Gastroesophageal sphincter (tissue), 4 donors: Measurements from ENCODE around the gene PEAK1. TPM values are rescaled to one million over a fixed set of nuclear protein-coding genes. Genes with fewer than 3 reads are reported as not detected.

Experiments
- ATAC-seq: fragments of 150-250 bp; one replicate; pipeline ENCODE4 v1.9.1; 2016; ENCODE audit warnings: mild to moderate bottlenecking, moderate library complexity
- H3K27ac ChIP-seq, 4 donors: fragments of 200-600 bp; sonication (generic) in 3 of 4; 1 replicate in 3 of 4; 2 replicates in 1 of 4; pipeline ENCODE4 v1.5.1; 2016 to 2019
- H3K27me3 ChIP-seq: fragments of 200-600 bp; sonication (generic); one replicate; pipeline ENCODE4 v1.5.1; 2019
- H3K36me3 ChIP-seq, 2 donors: fragments of 200-600 bp; sonication (generic); one replicate each; pipeline ENCODE4 v1.5.1; 2019; ENCODE audit warnings: control low read depth in 1 of 2
- H3K4me1 ChIP-seq, 3 donors: fragments of 200-600 bp; sonication (generic); 1 replicate in 2 of 3; 2 replicates in 1 of 3; pipeline ENCODE4 v1.5.1; 2016 to 2019; ENCODE audit warnings: control low read depth in 2 of 3
- H3K4me3 ChIP-seq, 2 donors: fragments of 200-600 bp; sonication (generic); one replicate each; pipeline ENCODE4 v1.5.1; 2019; ENCODE audit warnings: mild to moderate bottlenecking in 1 of 2, moderate library complexity in 1 of 2
- H3K9me3 ChIP-seq, 3 donors: fragments of 200-600 bp; sonication (generic); one replicate each; pipeline ENCODE4 v1.5.1; 2017 to 2019; ENCODE audit warnings: control low read depth in 2 of 3
- EP300 ChIP-seq: sonication (generic); formaldehyde crosslinking; IDR thresholded peaks from one replicate; pipeline ENCODE4 v1.6.1; 2017; ENCODE audit warnings: antibody characterized with exemption, mild to moderate bottlenecking
- POLR2A ChIP-seq, 2 donors: fragments of 450-650 bp; IDR thresholded peaks; one replicate each; pipeline ENCODE4 v1.6.1; 2017; ENCODE audit warnings: antibody characterized with exemption in 2 of 2, mild to moderate bottlenecking in 2 of 2, moderate library complexity in 1 of 2
- POLR2AphosphoS5 ChIP-seq: sonication (generic); formaldehyde crosslinking; IDR thresholded peaks from one replicate; pipeline ENCODE4 v1.6.1; 2017; ENCODE audit warnings: antibody characterized with exemption
- WGBS, 2 donors: methylation state at CpG; one replicate each; pipeline ENCODE4 v1.1.5; 2018; ENCODE audit warnings: low coverage in 1 of 2; 5-methylcytosine and 5-hydroxymethylcytosine counted together
- total RNA-seq, 4 donors: library from RNA; depleted of rRNA; stranded (reverse); fragments of >200 nt; gene quantifications; one replicate each; pipeline ENCODE4 v1.1.0, GENCODE V29; 2016
- TF ChIP-seq, protein P1 (sequence below), 4 experiments: fragments of 200-600 bp in 2 of 4; fragments of 450-650 bp in 2 of 4; sonication (generic) in 1 of 4; IDR thresholded peaks; one replicate each; pipeline ENCODE4 v1.5.1; 2017 to 2019; ENCODE audit warnings: antibody characterized with exemption in 4 of 4, mild to moderate bottlenecking in 2 of 4, moderate library complexity in 2 of 4

The PEAK1 gene
- total RNA-seq, 4 donors from 2014 or later, result 59.5 to 170 (median 91.6) TPM

DNA sequence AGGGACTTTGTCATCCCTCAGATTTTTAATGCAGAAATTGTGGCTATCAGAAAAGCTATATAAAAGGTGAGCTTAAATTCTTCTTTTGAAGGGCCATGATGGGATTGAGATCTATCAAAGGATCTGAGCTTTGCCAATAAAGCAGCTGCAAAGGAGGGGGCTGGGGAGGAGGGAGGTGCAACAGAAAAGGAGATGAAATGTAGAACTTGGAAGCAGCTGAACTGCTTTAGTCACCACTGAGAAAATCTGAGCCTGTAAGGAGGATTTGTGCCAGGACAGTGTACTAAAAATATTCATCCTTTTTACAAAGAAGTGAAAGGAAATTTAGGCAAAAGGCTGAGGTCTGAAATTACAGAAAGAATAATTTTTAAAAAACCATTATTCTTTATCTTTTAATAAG is 359.4 kb downstream of the PEAK1 start:
- Histone ChIP-seq H3K4me1 (peaks cover 15 to 79% (median 15%) of the 10 kb centered on the region in 3 donors), H3K4me3 (no peak overlapping the region)
- TF ChIP-seq POLR2A (IDR thresholded peaks at IDR 0.05) (no peak), EP300 (no peak), POLR2AphosphoS5 (no peak)
- TF ChIP-seq, protein P1, sequence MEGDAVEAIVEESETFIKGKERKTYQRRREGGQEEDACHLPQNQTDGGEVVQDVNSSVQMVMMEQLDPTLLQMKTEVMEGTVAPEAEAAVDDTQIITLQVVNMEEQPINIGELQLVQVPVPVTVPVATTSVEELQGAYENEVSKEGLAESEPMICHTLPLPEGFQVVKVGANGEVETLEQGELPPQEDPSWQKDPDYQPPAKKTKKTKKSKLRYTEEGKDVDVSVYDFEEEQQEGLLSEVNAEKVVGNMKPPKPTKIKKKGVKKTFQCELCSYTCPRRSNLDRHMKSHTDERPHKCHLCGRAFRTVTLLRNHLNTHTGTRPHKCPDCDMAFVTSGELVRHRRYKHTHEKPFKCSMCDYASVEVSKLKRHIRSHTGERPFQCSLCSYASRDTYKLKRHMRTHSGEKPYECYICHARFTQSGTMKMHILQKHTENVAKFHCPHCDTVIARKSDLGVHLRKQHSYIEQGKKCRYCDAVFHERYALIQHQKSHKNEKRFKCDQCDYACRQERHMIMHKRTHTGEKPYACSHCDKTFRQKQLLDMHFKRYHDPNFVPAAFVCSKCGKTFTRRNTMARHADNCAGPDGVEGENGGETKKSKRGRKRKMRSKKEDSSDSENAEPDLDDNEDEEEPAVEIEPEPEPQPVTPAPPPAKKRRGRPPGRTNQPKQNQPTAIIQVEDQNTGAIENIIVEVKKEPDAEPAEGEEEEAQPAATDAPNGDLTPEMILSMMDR (IDR thresholded peaks at IDR 0.05), result no peak

DNA sequence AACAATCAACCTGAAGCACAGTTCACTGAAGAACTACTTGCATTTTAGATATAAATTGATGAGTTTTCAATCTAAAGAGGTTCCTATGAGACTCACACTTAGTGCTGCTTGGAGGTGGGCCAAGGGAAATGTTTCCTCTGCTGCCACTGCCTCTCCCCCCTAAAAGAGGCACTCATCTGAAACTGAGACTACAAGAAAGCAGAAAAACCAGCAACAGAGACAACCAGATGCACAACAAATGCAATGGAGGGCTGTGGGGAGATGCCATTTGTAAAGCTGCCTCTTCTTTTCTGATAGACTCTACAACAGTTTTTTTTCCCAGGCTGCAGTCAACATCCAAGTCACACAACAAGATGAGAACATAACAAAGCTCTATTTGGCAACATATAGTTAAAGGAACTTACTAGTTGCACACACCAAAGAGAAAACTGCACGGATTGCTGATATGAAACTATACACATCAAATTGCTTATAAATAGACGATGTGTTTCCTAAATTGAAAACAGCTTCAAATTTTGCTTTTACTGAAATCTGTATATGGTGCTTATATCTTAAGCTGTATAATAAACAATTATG is 360.0 kb downstream of the PEAK1 start:
- no peak for TF ChIP-seq POLR2AphosphoS5
- TF ChIP-seq POLR2A (IDR thresholded peaks at IDR 0.05), result no peak
- TF ChIP-seq, protein P1 (IDR thresholded peaks at IDR 0.05), result no peak
- H3K4me1 ChIP-seq, result peaks cover 15 to 73% (median 15%) of the 10 kb centered on the region in 3 donors
- H3K27ac ChIP-seq, result peak overlapping the region in 1 of 4 donors; percentile 63
- H3K36me3 ChIP-seq, result no peaks in the 10 kb centered on the region
- H3K9me3 ChIP-seq, result no peaks in the 10 kb centered on the region
- H3K4me3 ChIP-seq, result no peak overlapping the region
- ATAC-seq, result no peak
- 8 to 9% methylated on average over 2 of the region's 2 CpGs for WGBS, 2 donors
- no peaks in the 10 kb centered on the region for H3K27me3 ChIP-seq

More for the DNA sequence above, 359.4 kb downstream of the PEAK1 start:
- peak overlapping the region in 2 of 4 donors; percentile 59 to 63 for H3K27ac ChIP-seq
- H3K27me3 ChIP-seq, result no peaks in the 10 kb centered on the region
- ATAC-seq, result peak; percentile 70
- H3K36me3 ChIP-seq, result no peaks in the 10 kb centered on the region
- no peaks in the 10 kb centered on the region for H3K9me3 ChIP-seq

DNA sequence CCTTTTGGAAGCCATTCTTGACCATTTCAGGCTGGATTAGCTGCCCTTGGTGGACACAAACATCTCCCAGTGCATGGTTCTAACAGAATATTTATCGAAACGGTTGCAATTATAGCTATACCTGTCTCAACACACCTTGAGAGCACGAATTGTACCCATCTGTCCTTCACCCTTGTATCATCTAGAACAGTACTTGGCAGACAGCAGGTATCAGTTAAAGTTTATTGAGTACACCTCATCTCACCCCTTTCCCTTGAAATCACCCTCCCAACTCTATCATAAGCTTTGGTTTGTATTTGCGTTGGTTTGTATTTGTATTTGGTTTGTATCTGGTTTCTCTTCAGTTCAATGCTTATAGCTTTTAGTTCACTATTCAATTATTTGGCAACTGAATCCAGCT is 361.4 kb downstream of the PEAK1 start:
- H3K4me1 ChIP-seq, result peaks cover 15 to 59% (median 15%) of the 10 kb centered on the region in 3 donors

DNA sequence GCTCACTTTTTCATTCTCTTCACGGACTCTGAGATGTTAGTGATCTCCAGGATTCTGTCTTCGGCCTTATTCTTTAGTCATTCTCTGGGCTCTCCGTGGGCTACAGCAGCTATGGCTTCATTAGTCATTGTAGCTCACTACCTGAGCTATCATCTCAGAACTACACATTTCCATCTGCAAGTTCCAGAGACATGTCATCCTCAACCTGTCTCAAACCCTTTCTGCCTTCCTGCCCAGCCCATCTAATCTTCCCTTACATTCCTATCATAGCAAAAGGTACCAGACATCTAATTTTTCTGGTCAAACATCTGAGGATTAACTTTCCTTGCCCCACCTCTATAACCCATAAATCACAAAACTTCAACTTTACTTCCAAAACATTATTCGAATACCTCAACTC is 362.2 kb downstream of the PEAK1 start:
- TF ChIP-seq, protein P1 (IDR thresholded peaks at IDR 0.05), result no peak
- no peak for TF ChIP-seq EP300
- no peak for TF ChIP-seq POLR2A (IDR thresholded peaks at IDR 0.05)
- no peak for TF ChIP-seq POLR2AphosphoS5
- H3K9me3 ChIP-seq, result no peaks in the 10 kb centered on the region
- peaks cover 15 to 53% (median 15%) of the 10 kb centered on the region in 3 donors for H3K4me1 ChIP-seq
- 69 to 84% methylated on average over 4 of the region's 4 CpGs for WGBS, 2 donors
- no peaks in the 10 kb centered on the region for H3K27me3 ChIP-seq
- H3K36me3 ChIP-seq, result peaks cover 0 to 11% of the 10 kb centered on the region in 2 donors
- H3K4me3 ChIP-seq, result no peak overlapping the region
- no peak overlapping the region for H3K27ac ChIP-seq
- ATAC-seq, result no peak

More for the DNA sequence above, 361.4 kb downstream of the PEAK1 start:
- no peak overlapping the region for H3K27ac ChIP-seq
- peaks cover 0 to 6% of the 10 kb centered on the region in 2 donors for H3K36me3 ChIP-seq
- H3K27me3 ChIP-seq, result no peaks in the 10 kb centered on the region
- no peaks in the 10 kb centered on the region for H3K9me3 ChIP-seq
- no peak for ATAC-seq
- 97% methylated on average over 4 of the region's 4 CpGs; no CpG with 5 or more reads in 1 of the 2 donors for WGBS, 2 donors
- H3K4me3 ChIP-seq, result no peak overlapping the region
- TF ChIP-seq EP300 (no peak), POLR2AphosphoS5 (no peak), POLR2A (IDR thresholded peaks at IDR 0.05) (no peak)
- TF ChIP-seq, protein P1 (IDR thresholded peaks at IDR 0.05), result no peak

DNA sequence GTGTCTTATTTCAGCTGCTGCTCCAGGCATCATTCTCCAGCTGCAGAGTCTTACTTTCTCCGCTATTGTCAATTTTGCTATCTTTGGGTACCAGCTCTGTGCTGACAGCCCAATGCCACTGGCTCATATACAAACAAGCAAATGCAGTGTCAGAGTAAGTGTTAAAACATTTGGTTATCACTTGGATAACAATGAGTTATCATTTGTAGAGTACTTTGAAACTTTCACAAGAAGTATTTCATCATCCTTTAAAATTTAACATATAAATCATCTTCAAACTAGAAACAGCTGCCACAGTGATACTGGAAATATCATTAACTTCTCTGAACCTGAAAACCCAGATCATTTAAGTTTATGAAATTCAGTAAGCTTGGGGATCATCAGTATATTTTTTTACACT is 362.8 kb downstream of the PEAK1 start:
- WGBS, 2 donors, result 100% methylated on average over 1 of the region's 1 CpG
- peaks cover 15 to 47% (median 15%) of the 10 kb centered on the region in 3 donors for H3K4me1 ChIP-seq
- TF ChIP-seq EP300 (no peak), POLR2A (IDR thresholded peaks at IDR 0.05) (no peak), POLR2AphosphoS5 (no peak)
- TF ChIP-seq, protein P1 (IDR thresholded peaks at IDR 0.05), result no peak
- H3K4me3 ChIP-seq, result no peak overlapping the region
- H3K27me3 ChIP-seq, result no peaks in the 10 kb centered on the region
- H3K27ac ChIP-seq, result no peak overlapping the region
- peaks cover 0 to 17% of the 10 kb centered on the region in 2 donors for H3K36me3 ChIP-seq
- H3K9me3 ChIP-seq, result no peaks in the 10 kb centered on the region
- no peak for ATAC-seq
